Measurements from ENCODE around the gene CEBPE. TPM values are rescaled to one million over a fixed set of nuclear protein-coding genes. Genes with fewer than 3 reads are reported as not detected.

CEBPE gene
- total RNA-seq, 2 experiments from 2014 or later, result 0.19 to 0.34 TPM

Other genes starting within 250 kb of the CEBPE start
- 10 to 100 TPM; 36.3 to 41.8 TPM for gene LRP10, start 247.5 kb downstream of the CEBPE start, total RNA-seq
- under 1 TPM; 0.33 to 0.48 TPM for gene REM2, start 236.0 kb downstream of the CEBPE start, total RNA-seq
- 10 to 100 TPM; 61.6 to 68.6 TPM for gene RBM23, start 200.1 kb downstream of the CEBPE start, total RNA-seq
- 100 to 1,000 TPM; 121 to 151 TPM for gene PRMT5, start 189.9 kb downstream of the CEBPE start, total RNA-seq
- gene HAUS4, start 162.2 kb downstream of the CEBPE start, total RNA-seq, result 10 to 100 TPM; 62.5 to 84.4 TPM
- gene AJUBA, start 136.7 kb downstream of the CEBPE start, total RNA-seq, result 1 to 10 TPM; 2.9 to 3.2 TPM
- gene C14orf93, start 109.1 kb downstream of the CEBPE start, total RNA-seq, result 10 to 100 TPM; 10.7 to 11.5 TPM
- 100 to 1,000 TPM; 104 to 129 TPM for gene PSMB5, start 84.4 kb downstream of the CEBPE start, total RNA-seq
- gene PSMB11, start 77.0 kb downstream of the CEBPE start, total RNA-seq, result not detected
- 1 to 10 TPM in 1 of 2 experiments, under 1 TPM in 1; 0.82 to 1.1 TPM for gene CDH24, start 61.7 kb downstream of the CEBPE start, total RNA-seq
- 100 to 1,000 TPM; 160 to 215 TPM for gene ACIN1, start 24.1 kb downstream of the CEBPE start, total RNA-seq
- gene C14orf119, start 23.8 kb downstream of the CEBPE start, total RNA-seq, result 10 to 100 TPM; 43.8 to 51.5 TPM
- gene CIROP, start 14.3 kb downstream of the CEBPE start, total RNA-seq, result not detected
- 1 to 10 TPM in 1 of 2 experiments, under 1 TPM in 1; 0.89 to 1.6 TPM for gene SLC7A8, start 64.4 kb upstream of the CEBPE start, total RNA-seq
- not detected for gene RNF212B, start 118.7 kb upstream of the CEBPE start, total RNA-seq
- 10 to 100 TPM; 13.7 to 17.5 TPM for gene HOMEZ, start 166.9 kb upstream of the CEBPE start, total RNA-seq
- gene PPP1R3E, start 183.6 kb upstream of the CEBPE start, total RNA-seq, result 10 to 100 TPM; 30.9 to 44.6 TPM
- gene BCL2L2, start 187.6 kb upstream of the CEBPE start, total RNA-seq, result 1 to 10 TPM in 1 of 2 experiments, under 1 TPM in 1; 0.73 to 1.2 TPM
- gene PABPN1, start 202.2 kb upstream of the CEBPE start, total RNA-seq, result 100 to 1,000 TPM; 237 to 338 TPM
- 1 to 10 TPM; 4.7 to 5.3 TPM for gene SLC22A17, start 233.6 kb upstream of the CEBPE start, total RNA-seq
- not detected for gene EFS, start 245.9 kb upstream of the CEBPE start, total RNA-seq